ENCODE results near the gene ARIH2.
"Not testable (repeated sequence)": the region's sequence is repeated elsewhere in the genome, so short reads cannot be mapped to it uniquely, and the experiment has no call there.

The ARIH2 gene

DNA sequence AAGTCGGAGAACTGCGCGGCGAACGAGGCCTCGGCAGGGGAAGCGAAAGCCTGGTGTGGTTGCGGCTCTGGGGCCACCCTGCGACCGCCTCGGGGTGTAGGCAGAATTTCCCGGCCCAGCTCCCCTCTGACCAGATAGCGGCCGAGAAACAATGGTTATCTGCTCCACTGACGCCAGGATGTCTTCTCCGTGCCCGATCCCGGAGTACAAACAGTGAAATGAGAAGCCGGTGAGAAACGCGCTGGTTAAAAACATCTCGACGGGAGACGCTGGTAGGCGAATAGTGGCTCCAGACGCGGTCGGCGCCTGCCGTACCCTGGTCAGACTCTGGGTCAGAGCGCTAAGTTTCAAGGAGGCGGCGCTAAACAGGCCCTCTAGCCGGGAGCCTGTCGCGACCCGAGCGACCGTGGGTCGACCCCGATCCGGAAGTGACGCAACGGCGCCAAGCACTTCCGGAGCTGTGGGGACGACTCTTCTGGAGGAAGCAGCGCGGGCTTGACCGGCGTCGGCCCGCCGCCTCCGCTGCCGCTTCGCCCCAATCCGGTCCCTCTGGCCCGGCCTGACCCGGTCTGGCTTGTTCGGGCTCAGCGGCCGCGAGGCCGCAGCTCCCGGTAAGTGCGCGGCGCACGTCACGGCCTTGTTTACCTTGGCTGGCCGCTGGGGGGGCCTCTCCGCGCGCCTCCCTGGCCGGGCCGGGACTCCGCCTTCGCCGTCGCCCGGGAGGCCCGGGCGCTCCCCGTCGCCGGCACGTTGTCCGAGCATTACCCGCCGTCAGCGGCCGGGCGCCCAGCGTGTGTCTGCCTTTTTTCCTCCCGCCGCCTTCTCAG lies at the start of gene ARIH2:
ARIH2 (plus strand) TSS at position 455 of the 827 bp plus-strand sequence. CDS start 8,717 bp downstream, outside the sequence.
- DNase-seq, result peak; percentile 84

- no peak for DNase-seq
Observed at GRCh38 chr3:48877671-48878070, 41.0 kb upstream of the ARIH2 start.

DNA sequence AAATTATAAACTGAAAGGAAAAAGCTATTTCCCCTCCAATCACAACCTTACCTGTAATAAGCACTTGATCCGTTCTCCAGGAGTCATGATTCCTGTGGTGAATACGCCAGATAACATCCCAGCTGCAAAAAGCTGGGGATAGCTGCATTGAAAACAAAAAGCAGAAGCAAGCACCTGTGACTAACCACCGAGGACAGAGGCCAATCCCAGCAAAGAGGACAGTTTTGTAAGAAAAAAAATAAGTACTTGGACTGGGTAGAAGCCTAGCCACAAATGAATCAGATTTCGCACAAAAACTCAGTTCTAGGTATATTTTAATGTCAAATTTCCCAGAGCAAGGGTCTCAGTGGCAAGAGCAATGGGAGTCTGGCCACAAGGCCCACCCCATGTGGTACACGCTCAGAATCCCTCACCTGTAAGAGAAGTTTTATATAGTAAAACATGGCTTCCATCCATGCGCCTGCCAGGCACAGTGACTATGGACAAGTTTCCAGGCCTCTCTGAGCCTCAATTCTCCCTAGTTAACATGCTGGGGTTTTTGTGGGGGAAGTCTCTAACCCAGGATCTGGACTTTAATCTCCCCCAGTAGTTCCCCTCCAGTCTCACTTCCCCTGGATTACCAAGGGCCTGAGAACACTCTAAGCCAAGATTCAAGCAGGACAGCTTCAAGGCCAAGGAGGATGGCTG lies 39.2 kb upstream of the ARIH2 start:
- DNase-seq, result no peak

GRCh38 chr3:48879994-48880377 lies 38.7 kb upstream of the ARIH2 start:
- DNase-seq, result no peak

- DNase-seq, result no peak
Observed at GRCh38 chr3:48881006-48881405, 37.6 kb upstream of the ARIH2 start.

GRCh38 chr3:48881652-48882114 lies 37.0 kb upstream of the ARIH2 start:
- DNase-seq, result no peak

- no peak for DNase-seq
Observed at GRCh38 chr3:48885753-48886152, 32.9 kb upstream of the ARIH2 start.

- no peak for DNase-seq
Observed at GRCh38 chr3:48891606-48892005, 27.0 kb upstream of the ARIH2 start.

DNA sequence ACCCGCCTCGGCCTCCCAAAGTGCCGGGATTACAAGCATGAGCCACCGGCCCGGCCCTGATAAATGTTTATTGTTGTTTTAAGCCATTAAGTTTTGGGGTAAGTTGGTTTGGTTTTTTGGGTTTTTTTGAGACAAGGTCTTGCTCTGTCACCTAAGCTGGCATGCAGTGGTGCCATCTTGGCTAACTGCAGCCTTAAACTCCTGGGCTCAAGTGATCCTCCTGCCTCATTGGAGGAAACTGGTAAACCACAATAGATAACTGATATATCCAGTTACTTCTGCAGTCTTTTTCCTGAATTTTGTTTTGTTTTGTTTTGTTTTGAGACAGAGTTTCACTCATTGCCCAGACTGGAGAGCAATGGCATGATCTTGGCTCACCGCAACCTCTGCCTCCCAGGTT lies 24.1 kb upstream of the ARIH2 start:
- no peak for DNase-seq

- DNase-seq, result no peak
Observed at GRCh38 chr3:48896936-48897335, 21.7 kb upstream of the ARIH2 start.

GRCh38 chr3:48897460-48898376 lies 20.9 kb upstream of the ARIH2 start:
- no peak for DNase-seq

DNA sequence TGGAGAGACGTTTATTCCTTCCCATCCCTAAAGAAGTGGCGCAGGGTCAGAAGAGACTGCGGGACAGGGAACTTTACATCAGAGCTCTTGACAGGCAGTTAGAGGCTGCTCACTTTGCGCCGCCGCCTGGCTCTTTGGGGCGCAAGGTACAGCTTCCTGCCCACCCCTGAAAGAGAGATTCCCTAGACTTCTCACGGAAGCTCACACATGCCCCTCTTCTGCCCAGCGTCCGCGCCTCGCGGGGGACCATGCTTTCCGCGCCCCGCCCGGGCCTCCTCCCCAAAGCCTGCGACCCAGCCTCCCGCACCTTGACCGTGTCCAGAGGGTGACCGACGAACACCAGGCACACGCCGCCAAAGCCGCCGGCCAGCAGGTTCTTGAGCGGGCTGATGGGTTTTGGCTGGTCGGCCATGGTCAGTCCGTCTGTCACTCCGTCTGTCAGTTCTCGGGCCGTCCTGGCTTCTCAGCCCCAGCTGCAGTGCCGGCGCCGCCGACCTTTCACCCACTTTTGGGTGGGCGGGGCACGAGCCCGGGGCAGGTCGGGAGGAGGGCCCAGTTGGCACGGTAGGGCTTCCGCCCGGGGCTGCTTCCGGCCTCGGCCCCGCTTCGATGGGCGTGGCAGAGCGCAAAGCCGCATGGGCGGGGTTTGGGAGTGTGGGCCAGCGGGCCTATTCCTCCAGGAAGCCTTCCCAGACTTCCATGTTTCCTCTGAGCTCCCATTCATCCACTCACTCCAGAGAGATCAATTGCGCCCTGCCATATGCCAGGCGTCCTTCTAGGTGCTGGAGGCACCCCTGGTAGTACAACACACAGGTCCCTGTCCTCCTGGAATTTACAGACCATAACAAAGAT lies 20.0 kb upstream of the ARIH2 start, which contains the start of gene SLC25A20:
SLC25A20 (minus strand) TSS at position 500 of the 852 bp plus-strand sequence; CDS start at position 412, 88 bp downstream.
- DNase-seq, result peak; percentile 74

- DNase-seq, result no peak
Observed at GRCh38 chr3:48899273-48899672, 19.4 kb upstream of the ARIH2 start.

- not testable (repeated sequence) for DNase-seq
Observed at GRCh38 chr3:48907026-48907425, 11.6 kb upstream of the ARIH2 start.

- no peak for DNase-seq
Observed at GRCh38 chr3:48915296-48915695, 3.3 kb upstream of the ARIH2 start.

GRCh38 chr3:48919215-48920138 lies 835 bp downstream of the ARIH2 start:
- peak; percentile 17 for DNase-seq

GRCh38 chr3:48926425-48927392 lies 8.1 kb downstream of the ARIH2 start:
- DNase-seq, result no peak

GRCh38 chr3:48927928-48928327 lies 9.3 kb downstream of the ARIH2 start:
- DNase-seq, result no peak

DNA sequence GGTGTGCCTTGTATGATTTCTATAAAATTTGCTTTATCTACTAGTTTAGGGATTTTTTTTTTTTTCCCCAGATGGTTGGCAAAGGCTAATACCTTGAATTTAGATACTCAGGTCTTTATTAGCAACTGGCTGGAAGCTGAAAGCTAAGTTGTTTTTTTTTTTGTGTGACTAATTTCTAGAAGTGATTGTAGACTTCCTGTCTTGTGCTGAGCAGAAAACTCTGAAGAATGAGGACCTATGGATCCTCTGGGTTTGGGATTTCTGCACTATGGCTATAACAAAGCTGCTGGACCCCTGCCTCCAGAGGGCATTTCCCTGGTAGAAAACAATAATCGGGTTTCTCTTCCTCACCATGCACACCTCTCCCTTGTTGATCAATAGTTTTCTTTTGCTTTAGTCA lies 10.0 kb downstream of the ARIH2 start:
- no peak for DNase-seq
